ENCODE measurements around the gene SEC22C.

DNA sequence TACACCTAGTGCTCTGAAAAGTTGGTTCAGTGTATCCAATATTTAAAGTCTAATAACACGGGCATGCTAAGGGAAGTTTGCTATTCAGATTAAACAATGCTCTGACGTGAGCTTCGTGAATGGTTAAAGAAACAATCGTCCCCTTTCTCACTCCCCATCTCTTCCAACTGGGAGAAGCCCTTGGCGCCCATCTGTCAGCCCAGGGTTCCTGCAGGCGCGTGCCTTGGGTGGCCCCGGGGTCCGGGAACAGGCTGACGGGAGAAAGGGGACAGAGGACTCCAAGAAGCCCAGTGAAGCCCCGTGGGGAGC lies 413 bp downstream of the SEC22C start:
- TF ChIP-seq, protein P1, sequence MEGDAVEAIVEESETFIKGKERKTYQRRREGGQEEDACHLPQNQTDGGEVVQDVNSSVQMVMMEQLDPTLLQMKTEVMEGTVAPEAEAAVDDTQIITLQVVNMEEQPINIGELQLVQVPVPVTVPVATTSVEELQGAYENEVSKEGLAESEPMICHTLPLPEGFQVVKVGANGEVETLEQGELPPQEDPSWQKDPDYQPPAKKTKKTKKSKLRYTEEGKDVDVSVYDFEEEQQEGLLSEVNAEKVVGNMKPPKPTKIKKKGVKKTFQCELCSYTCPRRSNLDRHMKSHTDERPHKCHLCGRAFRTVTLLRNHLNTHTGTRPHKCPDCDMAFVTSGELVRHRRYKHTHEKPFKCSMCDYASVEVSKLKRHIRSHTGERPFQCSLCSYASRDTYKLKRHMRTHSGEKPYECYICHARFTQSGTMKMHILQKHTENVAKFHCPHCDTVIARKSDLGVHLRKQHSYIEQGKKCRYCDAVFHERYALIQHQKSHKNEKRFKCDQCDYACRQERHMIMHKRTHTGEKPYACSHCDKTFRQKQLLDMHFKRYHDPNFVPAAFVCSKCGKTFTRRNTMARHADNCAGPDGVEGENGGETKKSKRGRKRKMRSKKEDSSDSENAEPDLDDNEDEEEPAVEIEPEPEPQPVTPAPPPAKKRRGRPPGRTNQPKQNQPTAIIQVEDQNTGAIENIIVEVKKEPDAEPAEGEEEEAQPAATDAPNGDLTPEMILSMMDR (IDR thresholded peaks at IDR 0.05; ENCODE audit: low read depth, low read length) = no peak
- no peak for TF ChIP-seq EZH2phosphoT487 (IDR thresholded peaks at IDR 0.05; ENCODE audit: low read depth)
